Panc1 (cell line): ENCODE measurements around the gene ADRB1.

ENCODE experiments used
- CTCF ChIP-seq: fragments of 450-650 bp; IDR thresholded peaks from 2 replicates; pipeline ENCODE4 v1.5.1; 2017; ENCODE audit warnings: mild to moderate bottlenecking
- SIN3A ChIP-seq: IDR thresholded peaks from 2 replicates; pipeline ENCODE4 v1.6.1; 2012; ENCODE audit warnings: low read depth, mild to moderate bottlenecking, low read length, moderate library complexity, borderline replicate concordance; ENCODE audit not compliant: insufficient read depth

DNA sequence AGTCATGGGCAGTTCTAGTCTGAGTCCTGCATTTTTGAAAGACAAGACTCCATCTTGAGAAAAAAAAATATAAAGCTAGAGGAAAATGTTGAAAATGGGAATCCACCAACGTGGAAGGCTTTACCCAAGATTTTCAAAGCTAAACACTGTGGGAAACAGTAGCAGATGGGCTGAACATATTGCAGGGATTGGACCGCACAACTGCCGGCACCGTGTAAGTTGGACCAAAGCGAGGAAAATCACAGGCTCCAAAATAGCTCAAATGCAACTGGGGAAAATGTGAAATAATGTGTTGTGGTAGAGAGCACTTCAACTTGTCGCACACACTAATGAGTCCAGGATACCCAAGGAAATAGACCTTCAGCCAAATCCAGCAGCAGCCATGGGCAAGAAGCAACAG, 26.4 kb upstream of the ADRB1 start:
- TF ChIP-seq CTCF (no peak), SIN3A (no peak)
